ENCODE data around the gene SLC25A26. TPM values are rescaled to one million over a fixed set of nuclear protein-coding genes. Genes with fewer than 3 reads are reported as not detected.

The SLC25A26 gene
- total RNA-seq, 1 donor from 2014 or later, result 13.1 TPM

DNA sequence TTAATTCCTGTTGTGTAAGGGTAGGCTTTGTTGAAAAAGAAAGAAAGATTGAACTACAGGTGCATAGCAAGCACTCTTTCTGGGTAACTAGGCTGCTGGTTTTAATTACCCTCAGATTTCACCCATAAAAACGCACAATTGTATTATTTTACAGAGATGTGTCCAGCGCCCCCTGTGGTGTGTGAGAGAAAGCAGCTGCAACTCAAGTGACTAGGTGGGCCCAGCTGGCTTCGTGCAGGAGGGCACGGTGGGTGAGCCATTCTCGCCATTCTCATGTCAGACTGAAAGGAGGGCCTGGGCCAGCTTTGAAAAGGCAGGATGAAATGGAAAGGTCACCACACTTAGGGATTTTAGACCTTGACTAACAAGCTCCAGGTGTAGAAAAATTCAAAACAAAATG, 157.5 kb downstream of the SLC25A26 start:
- TF ChIP-seq, protein P1, sequence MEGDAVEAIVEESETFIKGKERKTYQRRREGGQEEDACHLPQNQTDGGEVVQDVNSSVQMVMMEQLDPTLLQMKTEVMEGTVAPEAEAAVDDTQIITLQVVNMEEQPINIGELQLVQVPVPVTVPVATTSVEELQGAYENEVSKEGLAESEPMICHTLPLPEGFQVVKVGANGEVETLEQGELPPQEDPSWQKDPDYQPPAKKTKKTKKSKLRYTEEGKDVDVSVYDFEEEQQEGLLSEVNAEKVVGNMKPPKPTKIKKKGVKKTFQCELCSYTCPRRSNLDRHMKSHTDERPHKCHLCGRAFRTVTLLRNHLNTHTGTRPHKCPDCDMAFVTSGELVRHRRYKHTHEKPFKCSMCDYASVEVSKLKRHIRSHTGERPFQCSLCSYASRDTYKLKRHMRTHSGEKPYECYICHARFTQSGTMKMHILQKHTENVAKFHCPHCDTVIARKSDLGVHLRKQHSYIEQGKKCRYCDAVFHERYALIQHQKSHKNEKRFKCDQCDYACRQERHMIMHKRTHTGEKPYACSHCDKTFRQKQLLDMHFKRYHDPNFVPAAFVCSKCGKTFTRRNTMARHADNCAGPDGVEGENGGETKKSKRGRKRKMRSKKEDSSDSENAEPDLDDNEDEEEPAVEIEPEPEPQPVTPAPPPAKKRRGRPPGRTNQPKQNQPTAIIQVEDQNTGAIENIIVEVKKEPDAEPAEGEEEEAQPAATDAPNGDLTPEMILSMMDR (IDR thresholded peaks at IDR 0.05), result peak; percentile 80
- H3K36me3 Mint-ChIP-seq (ENCODE audit: low read depth), result peaks cover 58% of the 10 kb centered on the region
- DNase-seq (ENCODE audit: low spot score), result no peak
- peak overlapping the region; percentile 34 for H3K27ac Mint-ChIP-seq (ENCODE audit: unreplicated experiment)
- peaks cover 25% of the 10 kb centered on the region for H3K4me1 Mint-ChIP-seq (ENCODE audit: low read depth)
- no peak overlapping the region for H3K4me3 Mint-ChIP-seq (ENCODE audit: unreplicated experiment)
- H3K27me3 Mint-ChIP-seq (ENCODE audit: low read depth), result no peaks in the 10 kb centered on the region
- H3K9me3 Mint-ChIP-seq (ENCODE audit: low read depth), result no peaks in the 10 kb centered on the region

DNA sequence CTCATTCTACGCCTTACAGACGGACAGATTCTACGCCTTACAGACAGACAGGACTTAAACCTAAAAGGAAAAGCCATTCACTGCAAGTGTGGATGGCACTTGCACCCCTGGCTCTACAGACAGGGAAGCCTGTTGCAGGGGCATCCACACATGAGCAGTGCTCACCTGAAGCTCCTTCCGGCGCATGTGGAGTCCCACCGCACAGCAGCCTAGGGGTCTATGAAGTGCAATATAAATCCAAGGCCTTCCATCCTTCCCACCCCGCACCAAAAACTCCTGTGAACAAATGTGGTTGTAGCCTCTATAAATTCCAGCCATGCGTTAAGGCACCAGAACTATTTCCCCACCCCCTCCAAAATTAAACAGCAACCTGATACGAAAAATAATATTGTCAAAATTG, 158.8 kb downstream of the SLC25A26 start:
- Mint-ChIP-seq H3K9me3 (ENCODE audit: low read depth) (no peaks in the 10 kb centered on the region), H3K27me3 (ENCODE audit: low read depth) (no peaks in the 10 kb centered on the region), H3K4me3 (ENCODE audit: unreplicated experiment) (no peak overlapping the region), H3K36me3 (ENCODE audit: low read depth) (peaks cover 64% of the 10 kb centered on the region), H3K27ac (ENCODE audit: unreplicated experiment) (no peak overlapping the region), H3K4me1 (ENCODE audit: low read depth) (peaks cover 25% of the 10 kb centered on the region)
- DNase-seq (ENCODE audit: low spot score), result no peak
- TF ChIP-seq, protein P1 (IDR thresholded peaks at IDR 0.05), result no peak

DNA sequence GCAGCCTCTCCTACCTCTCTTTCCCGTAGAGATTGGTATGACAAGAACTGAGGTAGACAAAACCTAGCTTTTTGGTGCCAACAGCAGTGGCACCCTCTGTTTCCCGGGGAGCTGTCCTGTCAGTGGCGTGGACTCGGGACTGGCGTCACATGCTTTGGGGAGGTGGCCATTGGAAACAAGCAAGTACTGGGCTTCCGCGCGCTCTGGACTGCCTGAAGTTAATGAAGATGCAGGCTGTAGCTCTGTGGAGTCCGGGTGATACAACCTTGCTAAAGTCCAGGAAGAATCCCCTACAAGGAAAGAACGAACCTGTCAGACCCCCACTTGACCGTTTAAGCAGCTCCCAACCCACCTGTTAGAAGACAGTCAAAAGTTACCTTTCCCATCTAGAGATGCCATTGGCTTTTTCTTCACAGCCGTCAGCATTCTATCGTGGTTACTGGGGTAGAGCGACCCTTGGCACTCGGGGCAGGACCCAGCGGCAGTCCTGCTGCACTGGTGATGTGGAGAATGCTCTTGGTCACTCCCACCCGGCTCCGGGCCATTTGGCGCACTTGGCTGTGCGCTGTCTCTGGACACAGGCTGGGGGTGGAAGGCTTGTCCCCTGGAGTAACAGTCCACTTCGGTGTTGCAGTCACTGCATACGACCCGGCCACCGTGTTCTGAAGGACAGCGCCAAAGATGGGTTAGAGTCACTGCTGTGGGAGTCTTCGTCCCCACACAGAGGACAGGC, 159.6 kb downstream of the SLC25A26 start:
- no peaks in the 10 kb centered on the region for H3K9me3 Mint-ChIP-seq (ENCODE audit: low read depth)
- DNase-seq (ENCODE audit: low spot score), result no peak
- peaks cover 67% of the 10 kb centered on the region for H3K36me3 Mint-ChIP-seq (ENCODE audit: low read depth)
- H3K27me3 Mint-ChIP-seq (ENCODE audit: low read depth), result no peaks in the 10 kb centered on the region
- no peak overlapping the region for H3K4me3 Mint-ChIP-seq (ENCODE audit: unreplicated experiment)
- H3K4me1 Mint-ChIP-seq (ENCODE audit: low read depth), result peaks cover 25% of the 10 kb centered on the region
- TF ChIP-seq, protein P1 (IDR thresholded peaks at IDR 0.05), result no peak
- H3K27ac Mint-ChIP-seq (ENCODE audit: unreplicated experiment), result no peak overlapping the region

GRCh38 chr3:66381626-66382025, 160.8 kb downstream of the SLC25A26 start:
- peaks cover 20% of the 10 kb centered on the region for H3K4me1 Mint-ChIP-seq (ENCODE audit: low read depth)

GRCh38 chr3:66382142-66382541, 161.3 kb downstream of the SLC25A26 start:
- Mint-ChIP-seq H3K36me3 (ENCODE audit: low read depth) (peaks cover 70% of the 10 kb centered on the region), H3K27me3 (ENCODE audit: low read depth) (no peaks in the 10 kb centered on the region), H3K27ac (ENCODE audit: unreplicated experiment) (peak overlapping the region; percentile 17), H3K9me3 (ENCODE audit: low read depth) (no peaks in the 10 kb centered on the region), H3K4me1 (ENCODE audit: low read depth) (peaks cover 20% of the 10 kb centered on the region), H3K4me3 (ENCODE audit: unreplicated experiment) (no peak overlapping the region)
- DNase-seq (ENCODE audit: low spot score), result no peak
- TF ChIP-seq, protein P1 (IDR thresholded peaks at IDR 0.05), result no peak

More at GRCh38 chr3:66381626-66382025, 160.8 kb downstream of the SLC25A26 start:
- Mint-ChIP-seq H3K27me3 (ENCODE audit: low read depth) (no peaks in the 10 kb centered on the region), H3K27ac (ENCODE audit: unreplicated experiment) (peak overlapping the region; percentile 2), H3K36me3 (ENCODE audit: low read depth) (peaks cover 70% of the 10 kb centered on the region), H3K4me3 (ENCODE audit: unreplicated experiment) (no peak overlapping the region), H3K9me3 (ENCODE audit: low read depth) (no peaks in the 10 kb centered on the region)
- TF ChIP-seq, protein P1 (IDR thresholded peaks at IDR 0.05), result no peak
- DNase-seq (ENCODE audit: low spot score), result no peak
